Uterus (tissue), 2 donors: ENCODE data around the gene RACGAP1.

ENCODE experiments used
- CTCF ChIP-seq, 4 experiments: fragments of 200-600 bp in 2 of 4; fragments of 450-650 bp in 2 of 4; sonication (generic) in 2 of 4; IDR thresholded peaks; one replicate each; pipeline ENCODE4 v1.5.1; 2016 to 2019; ENCODE audit warnings: antibody characterized with exemption in 4 of 4, mild to moderate bottlenecking in 2 of 4, moderate library complexity in 1 of 4
- POLR2A ChIP-seq, 2 donors: fragments of 450-650 bp; IDR thresholded peaks; one replicate each; pipeline ENCODE4 v1.6.1; 2016; ENCODE audit warnings: antibody characterized with exemption in 2 of 2, mild to moderate bottlenecking in 1 of 2, moderate library complexity in 1 of 2

DNA sequence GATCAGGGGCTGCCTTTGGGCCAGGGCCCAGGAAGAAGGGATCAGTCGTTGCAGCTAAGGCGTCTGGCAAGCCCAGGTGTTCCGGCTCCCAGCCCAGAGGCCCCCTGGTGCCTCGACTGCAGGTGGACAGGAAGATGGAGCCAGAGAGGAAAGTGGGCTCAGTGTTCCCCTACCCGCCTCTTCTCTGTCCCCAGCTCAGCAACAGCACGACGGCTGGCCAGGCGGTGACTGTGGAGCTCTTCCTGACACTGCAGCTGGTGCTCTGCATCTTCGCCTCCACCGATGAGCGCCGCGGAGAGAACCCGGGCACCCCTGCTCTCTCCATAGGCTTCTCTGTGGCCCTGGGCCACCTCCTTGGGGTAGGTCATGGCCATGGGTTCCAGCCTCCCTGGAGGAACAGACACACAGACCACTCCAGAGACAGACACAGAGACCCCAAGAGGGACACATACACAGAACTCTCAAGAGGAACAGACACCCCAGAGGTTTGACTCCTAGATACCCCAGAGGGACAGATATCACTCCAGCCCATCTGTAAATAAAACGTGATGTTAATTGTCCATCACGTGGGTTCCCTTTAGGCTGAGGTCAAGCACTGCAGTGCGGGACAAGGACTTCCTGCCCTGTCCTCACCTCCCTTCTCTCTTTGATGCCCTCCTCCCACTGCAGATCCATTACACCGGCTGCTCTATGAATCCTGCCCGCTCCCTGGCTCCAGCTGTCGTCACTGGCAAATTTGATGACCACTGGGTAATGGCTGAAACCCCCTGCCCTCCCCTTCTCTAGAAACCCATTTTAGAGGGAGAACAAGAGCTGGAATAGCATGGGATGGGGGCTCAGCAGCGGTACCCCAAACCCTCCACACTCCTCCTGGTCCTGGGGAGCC lies 71.1 kb downstream of the RACGAP1 start:
- TF ChIP-seq CTCF (IDR thresholded peaks at IDR 0.05) (no peak), POLR2A (IDR thresholded peaks at IDR 0.05) (no peak)
